ENCODE measurements around the gene TRMT44.

Gene TRMT44

GRCh38 chr4:8474856-8475255 is 34.3 kb downstream of the TRMT44 start:
- Histone ChIP-seq H3K36me3 (ENCODE audit: insufficient read depth) (no peaks in the 10 kb centered on the region), H3K4me3 (IDR thresholded peaks at IDR 0.05; ENCODE audit: insufficient read depth, low read depth, low read length) (no peak overlapping the region), H3K4me2 (no peak overlapping the region), H3K4me1 (ENCODE audit: low read depth, poor library complexity, severe bottlenecking) (no peaks in the 10 kb centered on the region), H2AFZ (ENCODE audit: low read depth) (no peak overlapping the region), H3K27me3 (ENCODE audit: insufficient read depth, low read depth) (no peaks in the 10 kb centered on the region), H3K79me2 (ENCODE audit: insufficient read depth, low read depth) (no peaks in the 10 kb centered on the region), H3K9ac (no peak overlapping the region), H4K20me1 (ENCODE audit: insufficient read depth) (no peaks in the 10 kb centered on the region), H3K27ac (no peak overlapping the region)
- TF ChIP-seq, protein P1, sequence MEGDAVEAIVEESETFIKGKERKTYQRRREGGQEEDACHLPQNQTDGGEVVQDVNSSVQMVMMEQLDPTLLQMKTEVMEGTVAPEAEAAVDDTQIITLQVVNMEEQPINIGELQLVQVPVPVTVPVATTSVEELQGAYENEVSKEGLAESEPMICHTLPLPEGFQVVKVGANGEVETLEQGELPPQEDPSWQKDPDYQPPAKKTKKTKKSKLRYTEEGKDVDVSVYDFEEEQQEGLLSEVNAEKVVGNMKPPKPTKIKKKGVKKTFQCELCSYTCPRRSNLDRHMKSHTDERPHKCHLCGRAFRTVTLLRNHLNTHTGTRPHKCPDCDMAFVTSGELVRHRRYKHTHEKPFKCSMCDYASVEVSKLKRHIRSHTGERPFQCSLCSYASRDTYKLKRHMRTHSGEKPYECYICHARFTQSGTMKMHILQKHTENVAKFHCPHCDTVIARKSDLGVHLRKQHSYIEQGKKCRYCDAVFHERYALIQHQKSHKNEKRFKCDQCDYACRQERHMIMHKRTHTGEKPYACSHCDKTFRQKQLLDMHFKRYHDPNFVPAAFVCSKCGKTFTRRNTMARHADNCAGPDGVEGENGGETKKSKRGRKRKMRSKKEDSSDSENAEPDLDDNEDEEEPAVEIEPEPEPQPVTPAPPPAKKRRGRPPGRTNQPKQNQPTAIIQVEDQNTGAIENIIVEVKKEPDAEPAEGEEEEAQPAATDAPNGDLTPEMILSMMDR (conservative IDR thresholded peaks at IDR 0.05; ENCODE audit: low read depth, low read length) = no peak

DNA sequence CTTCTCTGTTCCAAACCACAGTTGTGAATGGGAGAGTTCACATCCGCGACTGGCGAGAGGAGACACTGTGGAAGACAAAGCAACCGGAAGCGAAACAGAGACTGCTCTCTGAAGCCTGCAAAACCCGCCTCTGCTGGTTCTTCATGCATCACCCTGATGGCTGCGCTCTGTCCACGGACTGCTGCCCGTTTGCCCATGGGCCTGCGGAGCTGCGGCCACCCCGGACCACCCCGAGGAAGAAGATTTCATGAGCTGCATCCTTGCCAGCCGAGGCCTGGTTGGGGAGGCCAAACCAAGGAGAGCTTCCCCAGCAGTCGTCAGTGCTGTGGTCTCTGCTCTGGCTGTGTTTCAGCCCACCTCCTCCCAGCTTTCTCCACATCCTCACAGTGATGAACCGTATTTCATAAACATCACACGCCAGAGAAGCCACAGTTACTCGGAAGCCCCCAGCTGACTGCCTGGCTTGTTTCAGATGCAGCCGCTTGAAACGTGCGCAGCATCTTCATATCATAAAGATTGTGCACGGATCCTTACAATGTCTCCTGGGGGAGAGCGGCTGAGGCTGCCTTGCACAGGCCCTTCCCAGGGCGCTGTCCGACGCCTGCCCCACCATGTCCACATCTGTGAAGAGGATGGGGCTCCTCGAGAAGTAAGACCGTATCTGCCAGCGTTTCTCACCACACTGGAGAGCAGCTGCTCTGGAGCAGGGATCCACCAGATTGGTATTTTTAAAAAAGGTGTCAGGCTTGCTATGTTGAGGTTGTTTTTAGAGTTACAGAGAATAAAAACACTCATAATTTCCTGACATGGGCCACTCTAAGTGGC is 35.4 kb downstream of the TRMT44 start:
- Histone ChIP-seq H3K27ac (no peak overlapping the region), H3K4me1 (ENCODE audit: low read depth, poor library complexity, severe bottlenecking) (no peaks in the 10 kb centered on the region), H2AFZ (ENCODE audit: low read depth) (no peak overlapping the region), H4K20me1 (ENCODE audit: insufficient read depth) (no peaks in the 10 kb centered on the region), H3K79me2 (ENCODE audit: insufficient read depth, low read depth) (no peaks in the 10 kb centered on the region), H3K27me3 (ENCODE audit: insufficient read depth, low read depth) (no peaks in the 10 kb centered on the region), H3K36me3 (ENCODE audit: insufficient read depth) (no peaks in the 10 kb centered on the region), H3K9ac (no peak overlapping the region), H3K4me2 (no peak overlapping the region), H3K4me3 (IDR thresholded peaks at IDR 0.05; ENCODE audit: insufficient read depth, low read depth, low read length) (no peak overlapping the region)
- TF ChIP-seq, protein P1 (conservative IDR thresholded peaks at IDR 0.05; ENCODE audit: low read depth, low read length) = no peak

DNA sequence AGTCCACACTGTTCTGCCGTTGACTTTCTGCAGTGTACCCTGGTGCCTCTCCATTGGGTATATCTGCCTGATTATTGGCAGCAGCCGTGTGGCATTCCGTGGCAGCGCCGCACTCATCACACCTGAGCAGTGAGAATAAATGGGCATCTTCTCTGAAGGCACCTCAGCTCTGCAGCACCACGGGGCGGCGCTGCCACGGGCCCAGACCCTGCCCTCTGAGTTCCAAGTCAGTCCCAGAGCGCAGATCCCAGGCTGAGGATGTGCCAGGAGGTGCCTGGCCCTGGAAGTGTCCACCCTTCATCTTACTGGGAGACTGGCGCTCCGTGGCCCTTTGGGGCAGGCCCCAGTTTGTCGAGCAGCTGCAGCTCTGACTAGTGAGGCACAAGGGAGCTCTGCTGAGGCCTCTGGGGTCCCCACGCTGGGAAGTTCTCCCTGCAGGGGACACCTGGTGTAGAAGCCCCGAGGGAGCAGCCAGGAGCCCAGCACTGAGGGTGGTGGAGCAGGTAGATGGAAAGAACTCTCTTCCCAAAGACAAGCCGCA is 36.6 kb downstream of the TRMT44 start:
- no peak overlapping the region for H2AFZ ChIP-seq (ENCODE audit: low read depth)
- H3K27me3 ChIP-seq (ENCODE audit: insufficient read depth, low read depth) = no peaks in the 10 kb centered on the region
- H3K27ac ChIP-seq = no peak overlapping the region
- H3K4me2 ChIP-seq = no peak overlapping the region
- H3K4me1 ChIP-seq (ENCODE audit: low read depth, poor library complexity, severe bottlenecking) = no peaks in the 10 kb centered on the region
- H3K9ac ChIP-seq = no peak overlapping the region
- TF ChIP-seq, protein P1 (conservative IDR thresholded peaks at IDR 0.05; ENCODE audit: low read depth, low read length) = no peak
- no peaks in the 10 kb centered on the region for H4K20me1 ChIP-seq (ENCODE audit: insufficient read depth)
- H3K4me3 ChIP-seq (IDR thresholded peaks at IDR 0.05; ENCODE audit: insufficient read depth, low read depth, low read length) = no peak overlapping the region
- H3K36me3 ChIP-seq (ENCODE audit: insufficient read depth) = no peaks in the 10 kb centered on the region
- H3K79me2 ChIP-seq (ENCODE audit: insufficient read depth, low read depth) = no peaks in the 10 kb centered on the region

DNA sequence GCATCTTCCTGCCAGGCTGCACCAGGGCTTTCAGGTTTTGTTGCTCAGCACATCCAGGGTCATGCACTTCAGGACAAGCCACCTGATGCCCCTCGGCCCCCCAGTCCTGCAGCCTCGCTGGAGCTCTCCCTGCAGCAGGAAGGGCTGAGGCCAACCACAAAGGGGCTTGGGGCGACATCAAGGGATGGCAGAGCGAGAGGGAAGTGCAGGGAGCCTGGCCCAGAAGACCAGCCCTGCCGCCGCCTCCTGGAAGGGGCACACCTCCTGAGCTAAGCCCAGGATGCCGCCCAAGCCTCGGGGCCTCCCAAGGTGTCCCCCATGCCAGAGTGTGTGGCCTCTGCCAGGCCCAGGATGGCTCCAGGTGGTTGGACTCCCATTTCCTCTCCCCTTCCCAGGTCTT is 37.1 kb downstream of the TRMT44 start:
- no peaks in the 10 kb centered on the region for H3K4me1 ChIP-seq (ENCODE audit: low read depth, poor library complexity, severe bottlenecking)
- H3K4me2 ChIP-seq = no peak overlapping the region
- H3K4me3 ChIP-seq (IDR thresholded peaks at IDR 0.05; ENCODE audit: insufficient read depth, low read depth, low read length) = no peak overlapping the region
- H3K27me3 ChIP-seq (ENCODE audit: insufficient read depth, low read depth) = no peaks in the 10 kb centered on the region
- H3K27ac ChIP-seq = no peak overlapping the region
- TF ChIP-seq, protein P1 (conservative IDR thresholded peaks at IDR 0.05; ENCODE audit: low read depth, low read length) = no peak
- H3K9ac ChIP-seq = no peak overlapping the region
- no peak overlapping the region for H2AFZ ChIP-seq (ENCODE audit: low read depth)
- H3K79me2 ChIP-seq (ENCODE audit: insufficient read depth, low read depth) = no peaks in the 10 kb centered on the region
- no peaks in the 10 kb centered on the region for H4K20me1 ChIP-seq (ENCODE audit: insufficient read depth)
- no peaks in the 10 kb centered on the region for H3K36me3 ChIP-seq (ENCODE audit: insufficient read depth)
